Cardiac muscle cell (in vitro differentiated cells and primary cell): ENCODE data around the gene CSK. TPM values are rescaled to one million over a fixed set of nuclear protein-coding genes. Genes with fewer than 3 reads are reported as not detected.
"Not testable (repeated sequence)": the region's sequence is repeated elsewhere in the genome, so short reads cannot be mapped to it uniquely, and the experiment has no call there.

Experiments used
- DNase-seq, 2 donors: peaks; one replicate each; pipeline versions ENCODE4 v3.0.0 to v3.0.0-alpha.2; 2010 to 2017; ENCODE audit warnings: low read depth in 1 of 2, low spot score in 1 of 2
- H3K27ac ChIP-seq: fragments of 200-600 bp; sonication (generic); 2 replicates; pipeline ENCODE4 v1.5.1; 2016
- H3K27me3 ChIP-seq: fragments of 200-600 bp; sonication (generic); 2 replicates; pipeline ENCODE4 v1.6.0; 2016; ENCODE audit warnings: control low read depth
- H3K36me3 ChIP-seq: fragments of 200-600 bp; sonication (generic); 2 replicates; pipeline ENCODE4 v1.5.1; 2016; ENCODE audit warnings: control low read depth
- H3K4me1 ChIP-seq: fragments of 200-600 bp; sonication (generic); 2 replicates; pipeline ENCODE4 v1.8.1; 2017; ENCODE audit warnings: low read depth, mild to moderate bottlenecking, mixed run types
- H3K4me3 ChIP-seq: fragments of 200-600 bp; sonication (generic); 2 replicates; pipeline ENCODE4 v1.5.1; 2016; ENCODE audit warnings: mild to moderate bottlenecking
- H3K9me3 ChIP-seq: fragments of 200-600 bp; sonication (generic); 2 replicates; pipeline ENCODE4 v1.5.1; 2017; ENCODE audit warnings: low read depth, mild to moderate bottlenecking, control low read depth
- polyA plus RNA-seq: library from polyadenylated mRNA; unstranded; fragments of >200 nt; fragmentation: Nextera tagmentation; extraction: Ambion mirVana; gene quantifications from 2 replicates; pipeline ENCODE4 v1.2.1, GENCODE V29; 2016
- total RNA-seq: library from RNA; depleted of rRNA; stranded (reverse); fragments of >200 nt; gene quantifications from 2 replicates; pipeline ENCODE4 v1.2.3, GENCODE V29; 2016
- TF ChIP-seq, protein P1 (sequence below): IDR thresholded peaks from 2 replicates; pipeline ENCODE4 v1.5.1; 2012; ENCODE audit warnings: low read depth, mild to moderate bottlenecking, low read length

Gene CSK
- total RNA-seq (42.4 and 43.1 TPM in 2 replicates), polyA plus RNA-seq (26.2 and 30.3 TPM in 2 replicates)

DNA sequence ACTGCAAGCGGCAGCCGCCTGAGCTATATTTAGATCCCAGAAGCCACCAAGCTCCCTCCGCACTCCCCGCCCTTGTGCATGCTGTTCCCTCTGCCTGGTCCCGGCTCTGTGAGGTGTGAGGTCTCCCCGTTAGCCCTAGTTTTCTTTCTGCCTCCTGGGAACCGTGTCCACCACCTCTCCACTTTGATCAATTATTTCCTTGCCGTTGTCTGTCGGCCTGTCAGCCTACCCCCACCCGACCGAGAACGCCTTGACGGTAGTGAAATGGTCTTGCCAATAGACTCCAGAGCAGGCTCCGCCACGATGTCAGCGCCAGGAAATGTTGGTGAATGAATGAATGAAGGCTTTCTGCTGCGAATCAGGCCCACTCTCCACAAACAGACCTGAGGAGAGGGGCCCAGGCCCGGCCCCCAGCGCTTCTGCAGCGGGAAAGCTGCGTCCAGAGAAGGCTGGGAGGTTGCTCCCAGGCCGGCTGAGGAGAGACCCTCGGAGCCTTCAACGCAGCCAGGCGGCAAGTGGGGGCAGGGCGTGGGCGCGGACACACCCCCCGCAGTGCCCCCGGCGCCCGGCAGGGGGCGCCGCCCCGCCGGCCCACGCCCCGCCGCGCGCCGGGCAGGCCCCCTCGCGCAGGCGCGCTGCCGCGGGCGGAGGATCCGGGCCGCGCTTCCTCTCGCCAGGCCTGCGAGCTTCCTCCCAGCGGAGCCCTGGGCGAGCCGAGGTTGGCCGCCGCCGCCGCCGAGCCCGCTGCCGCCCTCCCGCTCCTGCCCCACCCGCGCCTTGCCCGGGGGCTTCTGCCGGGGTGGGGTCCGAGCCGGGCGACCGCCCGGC is at the start of gene CSK:
Gene CSK (plus strand): TSS at position 650 of the 828 bp plus-strand sequence. CDS start 16,218 bp downstream, outside the sequence.
- TF ChIP-seq, protein P1, sequence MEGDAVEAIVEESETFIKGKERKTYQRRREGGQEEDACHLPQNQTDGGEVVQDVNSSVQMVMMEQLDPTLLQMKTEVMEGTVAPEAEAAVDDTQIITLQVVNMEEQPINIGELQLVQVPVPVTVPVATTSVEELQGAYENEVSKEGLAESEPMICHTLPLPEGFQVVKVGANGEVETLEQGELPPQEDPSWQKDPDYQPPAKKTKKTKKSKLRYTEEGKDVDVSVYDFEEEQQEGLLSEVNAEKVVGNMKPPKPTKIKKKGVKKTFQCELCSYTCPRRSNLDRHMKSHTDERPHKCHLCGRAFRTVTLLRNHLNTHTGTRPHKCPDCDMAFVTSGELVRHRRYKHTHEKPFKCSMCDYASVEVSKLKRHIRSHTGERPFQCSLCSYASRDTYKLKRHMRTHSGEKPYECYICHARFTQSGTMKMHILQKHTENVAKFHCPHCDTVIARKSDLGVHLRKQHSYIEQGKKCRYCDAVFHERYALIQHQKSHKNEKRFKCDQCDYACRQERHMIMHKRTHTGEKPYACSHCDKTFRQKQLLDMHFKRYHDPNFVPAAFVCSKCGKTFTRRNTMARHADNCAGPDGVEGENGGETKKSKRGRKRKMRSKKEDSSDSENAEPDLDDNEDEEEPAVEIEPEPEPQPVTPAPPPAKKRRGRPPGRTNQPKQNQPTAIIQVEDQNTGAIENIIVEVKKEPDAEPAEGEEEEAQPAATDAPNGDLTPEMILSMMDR: peak; percentile 51
- no peaks in the 10 kb centered on the region for H3K9me3 ChIP-seq
- no peaks in the 10 kb centered on the region for H3K36me3 ChIP-seq
- peak within 1 kb of the TSS; percentile 73 for H3K27ac ChIP-seq
- H3K4me3 ChIP-seq: peak within 1 kb of the TSS; percentile 51
- no peaks in the 10 kb centered on the region for H3K27me3 ChIP-seq
- H3K4me1 ChIP-seq: peaks cover 45% of the 10 kb centered on the region
- DNase-seq: peak; percentile 76 to 84

DNA sequence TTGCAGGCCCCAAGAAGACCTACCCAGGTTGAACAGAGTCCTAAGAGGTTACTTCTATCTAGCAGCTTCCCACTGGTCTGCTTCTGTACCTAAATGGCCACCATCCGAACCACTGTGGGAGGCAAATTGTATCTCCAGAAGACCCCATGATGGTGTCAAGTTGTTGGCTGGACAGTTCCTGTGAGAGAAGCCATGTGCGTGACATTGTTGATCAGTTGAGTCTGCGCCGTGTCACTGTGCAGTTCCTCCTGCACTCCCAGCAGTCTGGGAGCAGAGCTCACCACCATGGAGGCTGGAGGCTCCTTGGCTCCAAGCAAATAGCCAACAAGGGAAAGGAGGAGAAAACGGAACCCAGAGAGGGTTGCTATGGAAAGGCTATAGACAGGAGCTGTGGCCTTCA is 49.0 kb upstream of the CSK start:
- H3K4me3 ChIP-seq: no peak overlapping the region
- no peaks in the 10 kb centered on the region for H3K4me1 ChIP-seq
- no peak overlapping the region for H3K27ac ChIP-seq
- H3K27me3 ChIP-seq: peaks cover under 1% of the 10 kb centered on the region
- TF ChIP-seq, protein P1: no peak
- no peaks in the 10 kb centered on the region for H3K36me3 ChIP-seq
- DNase-seq: no peak
- no peaks in the 10 kb centered on the region for H3K9me3 ChIP-seq

DNA sequence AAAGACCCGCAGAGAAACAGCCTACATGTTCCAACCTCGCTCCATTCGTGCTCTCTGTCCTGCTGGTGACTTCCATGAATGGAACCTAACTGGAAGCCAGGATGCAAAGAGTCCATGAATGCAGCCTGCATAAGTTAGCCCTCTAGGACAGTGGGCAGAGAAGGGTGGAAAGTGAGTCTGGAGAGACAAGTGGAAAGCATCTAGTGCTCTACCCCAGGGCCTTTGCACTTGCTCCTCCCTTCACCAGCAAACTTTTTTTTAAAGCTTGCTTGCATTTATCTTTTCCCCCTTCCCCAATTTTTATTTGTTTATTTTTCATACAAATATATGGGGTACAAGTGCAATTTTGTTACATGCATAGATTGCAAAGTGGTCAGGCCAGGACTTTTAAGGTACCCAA is 48.6 kb upstream of the CSK start:
- no peaks in the 10 kb centered on the region for H3K27me3 ChIP-seq
- no peaks in the 10 kb centered on the region for H3K4me1 ChIP-seq
- no peak overlapping the region for H3K4me3 ChIP-seq
- TF ChIP-seq, protein P1: no peak
- DNase-seq: no peak
- no peaks in the 10 kb centered on the region for H3K9me3 ChIP-seq
- H3K27ac ChIP-seq: no peak overlapping the region
- no peaks in the 10 kb centered on the region for H3K36me3 ChIP-seq

DNA sequence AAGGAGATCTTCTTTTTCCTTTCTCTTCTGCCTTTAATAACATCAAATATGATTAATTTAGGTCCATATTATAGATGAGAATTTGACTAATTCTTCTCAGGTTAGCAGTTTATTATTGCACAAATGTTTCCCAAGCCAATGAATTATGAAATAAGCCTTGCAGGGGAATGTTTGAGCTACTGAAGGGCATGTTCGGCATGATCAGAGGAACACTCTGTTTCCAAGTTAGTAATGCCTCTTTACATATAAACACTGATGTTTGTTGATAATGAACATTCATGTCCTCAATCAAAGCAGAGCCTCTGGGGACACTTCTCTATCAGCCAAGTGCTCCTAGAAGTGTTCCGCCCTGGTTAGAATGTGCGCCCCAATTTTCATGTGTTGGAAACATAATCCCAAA is 46.6 kb upstream of the CSK start:
- Histone ChIP-seq H3K36me3 (no peaks in the 10 kb centered on the region), H3K4me3 (no peak overlapping the region), H3K4me1 (no peaks in the 10 kb centered on the region), H3K9me3 (no peaks in the 10 kb centered on the region), H3K27me3 (no peaks in the 10 kb centered on the region), H3K27ac (no peak overlapping the region)
- DNase-seq: no peak
- TF ChIP-seq, protein P1: no peak

DNA sequence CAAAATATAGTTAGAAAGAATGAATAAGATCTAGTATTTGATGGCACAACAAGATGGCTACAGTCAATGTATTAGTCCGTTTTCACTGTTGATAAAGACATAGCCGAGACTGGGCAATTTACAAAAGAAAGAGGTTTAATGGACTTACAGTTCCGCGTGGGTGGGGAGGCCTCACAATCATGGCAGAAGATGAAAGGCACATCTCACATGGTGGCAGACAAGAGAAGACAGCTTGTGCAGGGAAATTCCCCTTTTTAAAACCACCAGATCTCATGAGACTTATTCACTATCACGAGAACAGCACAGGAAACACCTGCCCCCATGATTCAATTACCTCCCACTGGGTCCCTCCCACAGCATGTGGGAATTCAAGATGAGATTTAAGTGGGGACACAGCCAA is 43.6 kb upstream of the CSK start:
- not testable (repeated sequence) for H3K4me1 ChIP-seq, DNase-seq, H3K27me3 ChIP-seq, H3K27ac ChIP-seq, H3K4me3 ChIP-seq, H3K36me3 ChIP-seq, H3K9me3 ChIP-seq

DNA sequence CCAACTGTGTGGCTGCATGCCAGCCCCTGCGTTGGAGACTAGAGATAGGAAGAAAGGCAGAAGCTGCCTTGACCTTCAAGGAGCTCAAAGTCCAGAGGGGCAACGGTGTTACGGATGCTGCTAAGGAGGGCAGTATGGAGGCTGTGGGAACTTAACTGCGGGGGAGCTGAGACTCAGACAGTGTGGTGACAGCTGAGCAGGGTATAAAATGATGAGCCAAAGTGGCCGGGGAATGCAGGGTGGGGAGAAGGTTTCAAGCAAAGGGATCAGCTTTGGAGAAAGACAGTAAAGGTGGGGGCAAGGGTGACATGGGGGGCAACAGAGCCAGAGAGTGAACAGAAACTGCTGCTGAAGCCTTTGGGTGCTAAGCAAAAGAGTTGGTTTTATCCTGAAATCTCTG is 39.5 kb upstream of the CSK start:
- TF ChIP-seq, protein P1: no peak
- Histone ChIP-seq H3K4me1 (no peaks in the 10 kb centered on the region), H3K27me3 (peaks cover 3% of the 10 kb centered on the region), H3K27ac (no peak overlapping the region), H3K9me3 (no peaks in the 10 kb centered on the region), H3K36me3 (no peaks in the 10 kb centered on the region), H3K4me3 (no peak overlapping the region)
- DNase-seq: no peak
